Gastroesophageal sphincter (tissue), 4 donors: ENCODE results near the gene METTL25B. TPM values are rescaled to one million over a fixed set of nuclear protein-coding genes. Genes with fewer than 3 reads are reported as not detected.

Experiments
- ATAC-seq: fragments of 150-250 bp; one replicate; pipeline ENCODE4 v1.9.1; 2016; ENCODE audit warnings: mild to moderate bottlenecking, moderate library complexity
- H3K27ac ChIP-seq, 4 donors: fragments of 200-600 bp; sonication (generic) in 3 of 4; 1 replicate in 3 of 4; 2 replicates in 1 of 4; pipeline ENCODE4 v1.5.1; 2016 to 2019
- H3K27me3 ChIP-seq: fragments of 200-600 bp; sonication (generic); one replicate; pipeline ENCODE4 v1.5.1; 2019
- H3K36me3 ChIP-seq, 2 donors: fragments of 200-600 bp; sonication (generic); one replicate each; pipeline ENCODE4 v1.5.1; 2019; ENCODE audit warnings: control low read depth in 1 of 2
- H3K4me1 ChIP-seq, 3 donors: fragments of 200-600 bp; sonication (generic); 1 replicate in 2 of 3; 2 replicates in 1 of 3; pipeline ENCODE4 v1.5.1; 2016 to 2019; ENCODE audit warnings: control low read depth in 2 of 3
- H3K4me3 ChIP-seq, 2 donors: fragments of 200-600 bp; sonication (generic); one replicate each; pipeline ENCODE4 v1.5.1; 2019; ENCODE audit warnings: mild to moderate bottlenecking in 1 of 2, moderate library complexity in 1 of 2
- H3K9me3 ChIP-seq, 3 donors: fragments of 200-600 bp; sonication (generic); one replicate each; pipeline ENCODE4 v1.5.1; 2017 to 2019; ENCODE audit warnings: control low read depth in 2 of 3
- CTCF ChIP-seq, 4 experiments: fragments of 200-600 bp in 2 of 4; fragments of 450-650 bp in 2 of 4; sonication (generic) in 1 of 4; IDR thresholded peaks; one replicate each; pipeline ENCODE4 v1.5.1; 2017 to 2019; ENCODE audit warnings: antibody characterized with exemption in 4 of 4, mild to moderate bottlenecking in 2 of 4, moderate library complexity in 2 of 4
- EP300 ChIP-seq: sonication (generic); formaldehyde crosslinking; IDR thresholded peaks from one replicate; pipeline ENCODE4 v1.6.1; 2017; ENCODE audit warnings: antibody characterized with exemption, mild to moderate bottlenecking
- POLR2A ChIP-seq, 2 donors: fragments of 450-650 bp; IDR thresholded peaks; one replicate each; pipeline ENCODE4 v1.6.1; 2017; ENCODE audit warnings: antibody characterized with exemption in 2 of 2, mild to moderate bottlenecking in 2 of 2, moderate library complexity in 1 of 2
- POLR2AphosphoS5 ChIP-seq: sonication (generic); formaldehyde crosslinking; IDR thresholded peaks from one replicate; pipeline ENCODE4 v1.6.1; 2017; ENCODE audit warnings: antibody characterized with exemption
- WGBS, 2 donors: methylation state at CpG; one replicate each; pipeline ENCODE4 v1.1.5; 2018; ENCODE audit warnings: low coverage in 1 of 2; 5-methylcytosine and 5-hydroxymethylcytosine counted together
- total RNA-seq, 4 donors: library from RNA; depleted of rRNA; stranded (reverse); fragments of >200 nt; gene quantifications; one replicate each; pipeline ENCODE4 v1.1.0, GENCODE V29; 2016

The METTL25B gene
- total RNA-seq, 4 donors from 2014 or later: 8.4 to 29.0 (median 17.4) TPM

GRCh38 chr1:156740237-156740740, 12.0 kb downstream of the METTL25B start:
- Histone ChIP-seq H3K36me3 (peaks cover 0 to 66% of the 10 kb centered on the region in 2 donors), H3K27me3 (no peaks in the 10 kb centered on the region), H3K4me1 (peaks cover 0 to 37% (median 6%) of the 10 kb centered on the region in 3 donors), H3K4me3 (peak overlapping the region; percentile 33 to 77), H3K9me3 (no peaks in the 10 kb centered on the region), H3K27ac (peak overlapping the region in 3 of 4 donors; percentile 71 to 85 (median 84))
- whole genome bisulfite sequencing, 2 donors: 21 to 42% methylated on average over 3 to 5 of the region's 7 CpGs
- ATAC-seq: peak; percentile 0
- TF ChIP-seq EP300: no peak
- TF ChIP-seq CTCF (IDR thresholded peaks at IDR 0.05): no peak
- TF ChIP-seq POLR2A (IDR thresholded peaks at IDR 0.05): no peak
- TF ChIP-seq POLR2AphosphoS5: no peak

GRCh38 chr1:156740741-156741480, 12.6 kb downstream of the METTL25B start, which contains the start of gene MRPL24:
TSS of gene MRPL24 (minus strand) at chr1:156741088. CDS start at chr1:156738704, 2,384 bp downstream.
- Histone ChIP-seq H3K36me3 (peaks cover 0 to 62% of the 10 kb centered on the region in 2 donors), H3K9me3 (no peaks in the 10 kb centered on the region), H3K27ac (peak within 1 kb of the TSS; percentile 68 to 89 (median 84)), H3K27me3 (no peaks in the 10 kb centered on the region), H3K4me1 (peaks cover 0 to 44% (median 10%) of the 10 kb centered on the region in 3 donors), H3K4me3 (peak within 1 kb of the TSS; percentile 33 to 77)
- peak; percentile 96 for ATAC-seq
- TF ChIP-seq POLR2A (IDR thresholded peaks at IDR 0.05) (peak in 1 of 2 donors; percentile 24), EP300 (no peak), CTCF (IDR thresholded peaks at IDR 0.05) (peak in 1 of 4 experiments; percentile 3), POLR2AphosphoS5 (peak; percentile 86)
- WGBS, 2 donors: 0% methylated on average over 1 to 9 of the region's 38 CpGs

- TF ChIP-seq CTCF (IDR thresholded peaks at IDR 0.05): no peak
- peaks cover 3 to 50% (median 16%) of the 10 kb centered on the region in 3 donors for H3K4me1 ChIP-seq
- no peaks in the 10 kb centered on the region for H3K27me3 ChIP-seq
- no peaks in the 10 kb centered on the region for H3K9me3 ChIP-seq
- H3K27ac ChIP-seq: peak overlapping the region; percentile 68 to 89 (median 84)
- peaks cover 0 to 56% of the 10 kb centered on the region in 2 donors for H3K36me3 ChIP-seq
- H3K4me3 ChIP-seq: peak overlapping the region in 1 of 2 donors; percentile 77
- WGBS, 2 donors: 70 to 76% methylated on average over 2 to 6 of the region's 8 CpGs
- ATAC-seq: no peak
Observed at GRCh38 chr1:156741481-156741983, 13.3 kb downstream of the METTL25B start.

- peaks cover 3 to 53% (median 16%) of the 10 kb centered on the region in 3 donors for H3K4me1 ChIP-seq
- 47 to 95% methylated on average over 2 to 3 of the region's 3 CpGs for WGBS, 2 donors
- peaks cover 0 to 51% of the 10 kb centered on the region in 2 donors for H3K36me3 ChIP-seq
- ATAC-seq: no peak
- no peaks in the 10 kb centered on the region for H3K27me3 ChIP-seq
- H3K27ac ChIP-seq: peak overlapping the region in 3 of 4 donors; percentile 84 to 89 (median 85)
- H3K4me3 ChIP-seq: no peak overlapping the region
- no peak for TF ChIP-seq CTCF (IDR thresholded peaks at IDR 0.05)
- H3K9me3 ChIP-seq: no peaks in the 10 kb centered on the region
Observed at GRCh38 chr1:156742017-156742416, 13.7 kb downstream of the METTL25B start.
